HEK293T (cell line): Measurements from ENCODE around the gene EDA.

Experiments used
- CTCF ChIA-PET: fragments of 350-600 bp; formaldehyde crosslinking; extraction: SDS; loops from one replicate; lab custom pipeline; 2021; ENCODE audit warnings: antibody characterized with exemption, inconsistent platforms; lab: Yijun Ruan, JAX
- POLR2A ChIA-PET: fragments of 350-600 bp; formaldehyde crosslinking; extraction: SDS; loops from one replicate; lab custom pipeline; 2020; ENCODE audit warnings: antibody characterized with exemption, inconsistent platforms; lab: Yijun Ruan, JAX
- DNase-seq: peaks from one replicate; pipeline ENCODE4 v3.0.0; 2012; ENCODE audit warnings: mixed read lengths; ENCODE audit errors: extremely low spot score
- ARNT ChIP-seq: fragments of 450-650 bp; IDR thresholded peaks from 2 replicates; pipeline ENCODE4 v1.6.1; 2017; ENCODE audit warnings: mild to moderate bottlenecking
- BHLHE40 ChIP-seq: fragments of 450-650 bp; IDR thresholded peaks from 2 replicates; pipeline ENCODE4 v1.6.1; 2016; ENCODE audit warnings: mild to moderate bottlenecking, moderate library complexity, borderline replicate concordance
- CTBP1 ChIP-seq: fragments of 450-650 bp; IDR thresholded peaks from 2 replicates; pipeline ENCODE4 v1.6.1; 2016; ENCODE audit warnings: borderline replicate concordance
- ELF4 ChIP-seq: fragments of 450-650 bp; IDR thresholded peaks from 2 replicates; pipeline ENCODE4 v1.6.1; 2017; ENCODE audit warnings: antibody characterized with exemption
- FOXA1 ChIP-seq: fragments of 450-650 bp; IDR thresholded peaks from 2 replicates; pipeline ENCODE4 v1.6.1; 2016; ENCODE audit warnings: mild to moderate bottlenecking
- FOXK2 ChIP-seq: fragments of 450-650 bp; IDR thresholded peaks from 2 replicates; pipeline ENCODE4 v1.6.1; 2016; ENCODE audit warnings: mild to moderate bottlenecking
- FOXM1 ChIP-seq: fragments of 450-650 bp; IDR thresholded peaks from 2 replicates; pipeline ENCODE4 v1.6.1; 2017; ENCODE audit warnings: mild to moderate bottlenecking, borderline replicate concordance
- HDGF ChIP-seq: fragments of 450-650 bp; IDR thresholded peaks from 2 replicates; pipeline ENCODE4 v1.6.1; 2017; ENCODE audit warnings: antibody characterized with exemption, borderline replicate concordance
- L3MBTL2 ChIP-seq: fragments of 450-650 bp; conservative IDR thresholded peaks from 2 replicates; pipeline ENCODE4 v1.6.1; 2016; ENCODE audit warnings: mild to moderate bottlenecking
- LEF1 ChIP-seq: fragments of 450-650 bp; IDR thresholded peaks from 2 replicates; pipeline ENCODE4 v1.6.1; 2017; ENCODE audit warnings: mild to moderate bottlenecking, borderline replicate concordance
- NFRKB ChIP-seq: fragments of 450-650 bp; IDR thresholded peaks from 2 replicates; pipeline ENCODE4 v1.6.1; 2016; ENCODE audit warnings: mild to moderate bottlenecking, moderate library complexity
- PKNOX1 ChIP-seq: fragments of 450-650 bp; IDR thresholded peaks from 2 replicates; pipeline ENCODE4 v1.6.1; 2016
- SP1 ChIP-seq: fragments of 450-650 bp; IDR thresholded peaks from 2 replicates; pipeline ENCODE4 v1.6.1; 2017
- SUZ12 ChIP-seq: fragments of 450-650 bp; IDR thresholded peaks from 2 replicates; pipeline ENCODE4 v1.6.1; 2016; ENCODE audit warnings: mild to moderate bottlenecking
- TARDBP ChIP-seq: fragments of 450-650 bp; IDR thresholded peaks from 2 replicates; pipeline ENCODE4 v1.6.1; 2016
- ZNF384 ChIP-seq: fragments of 450-650 bp; IDR thresholded peaks from 2 replicates; pipeline ENCODE4 v1.6.1; 2016

The EDA gene

GRCh38 chrX:69615779-69616456 lies at the start of gene EDA:
Gene EDA, plus strand, starts transcription at chrX:69616113.
- ChIA-PET POLR2A (interaction anchor here (1.1 kb wide), 1 partner anchor 517 kb away, joined by 5 read pairs; the partner anchor contains the start of gene IGBP1), CTCF (no interaction called here)
- DNase-seq: peak; percentile 87
- peak; percentile 98 for TF ChIP-seq PKNOX1
- TF ChIP-seq FOXK2: no peak
- no peak for TF ChIP-seq ARNT
- TF ChIP-seq SP1: peak; percentile 65
- no peak for TF ChIP-seq BHLHE40
- peak; percentile 95 for TF ChIP-seq L3MBTL2
- TF ChIP-seq SUZ12: no peak

- POLR2A ChIA-PET: no interaction called here
- no peak for TF ChIP-seq LEF1
- no peak for TF ChIP-seq TARDBP
- no peak for TF ChIP-seq SUZ12
- no peak for TF ChIP-seq FOXA1
- no peak for TF ChIP-seq PKNOX1
- no peak for TF ChIP-seq FOXM1
- no peak for DNase-seq
- CTCF ChIA-PET: no interaction called here
Observed at GRCh38 chrX:69568828-69569227, 47.1 kb upstream of the EDA start.

DNA sequence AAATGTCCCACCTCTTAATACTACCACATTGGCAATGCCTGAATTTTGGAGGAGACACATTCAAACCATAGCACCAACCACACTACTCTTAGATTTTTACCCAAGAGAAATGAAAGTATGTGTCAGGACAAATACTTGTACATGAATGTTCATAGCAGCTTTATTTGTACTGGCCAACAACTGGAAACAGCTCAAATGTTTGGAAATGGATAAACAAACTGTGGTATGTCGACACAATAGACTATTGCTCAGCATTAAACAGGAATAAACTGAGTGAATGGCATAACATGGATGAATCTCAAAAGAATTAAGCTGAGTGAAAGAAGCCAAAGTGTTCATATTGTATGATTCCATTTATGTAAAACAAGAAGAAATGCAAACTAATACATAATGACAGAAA lies 18.5 kb upstream of the EDA start:
- TF ChIP-seq NFRKB (no peak), LEF1 (no peak), TARDBP (no peak), SUZ12 (no peak), ZNF384 (no peak), BHLHE40 (no peak), PKNOX1 (no peak), FOXA1 (no peak), ARNT (no peak), L3MBTL2 (no peak), HDGF (no peak), FOXM1 (no peak), ELF4 (no peak), SP1 (no peak), FOXK2 (no peak), CTBP1 (no peak)
- no peak for DNase-seq
- ChIA-PET POLR2A (no interaction called here), CTCF (no interaction called here)

DNA sequence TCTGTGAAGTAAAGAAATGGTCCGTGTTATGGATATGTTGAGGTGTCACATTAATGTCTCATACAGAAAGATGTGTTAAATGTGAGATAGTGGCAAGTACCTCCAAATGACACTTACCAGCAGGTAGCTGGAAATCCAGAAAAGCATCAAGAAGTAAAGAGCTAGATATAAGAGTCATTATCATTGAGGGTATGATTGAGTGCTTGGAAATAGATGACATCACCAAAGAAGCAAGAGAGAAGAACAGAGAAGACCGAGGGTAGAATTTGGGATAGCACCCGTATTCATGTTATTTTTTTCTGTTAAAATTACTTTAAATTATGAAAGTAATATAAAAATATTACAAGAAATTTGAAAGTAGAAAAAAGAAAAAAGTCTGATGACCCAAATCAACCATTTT lies 15.7 kb upstream of the EDA start:
- ChIA-PET POLR2A (no interaction called here), CTCF (interaction anchor here (1.7 kb wide), 1 partner anchor 18 kb away, joined by 4 read pairs; no protein-coding TSS in a partner anchor)
- TF ChIP-seq LEF1 (no peak), ARNT (no peak), FOXA1 (no peak), L3MBTL2 (no peak), BHLHE40 (no peak), ELF4 (no peak), SP1 (no peak), FOXM1 (no peak), HDGF (no peak), FOXK2 (no peak), SUZ12 (no peak)
- DNase-seq: no peak

DNA sequence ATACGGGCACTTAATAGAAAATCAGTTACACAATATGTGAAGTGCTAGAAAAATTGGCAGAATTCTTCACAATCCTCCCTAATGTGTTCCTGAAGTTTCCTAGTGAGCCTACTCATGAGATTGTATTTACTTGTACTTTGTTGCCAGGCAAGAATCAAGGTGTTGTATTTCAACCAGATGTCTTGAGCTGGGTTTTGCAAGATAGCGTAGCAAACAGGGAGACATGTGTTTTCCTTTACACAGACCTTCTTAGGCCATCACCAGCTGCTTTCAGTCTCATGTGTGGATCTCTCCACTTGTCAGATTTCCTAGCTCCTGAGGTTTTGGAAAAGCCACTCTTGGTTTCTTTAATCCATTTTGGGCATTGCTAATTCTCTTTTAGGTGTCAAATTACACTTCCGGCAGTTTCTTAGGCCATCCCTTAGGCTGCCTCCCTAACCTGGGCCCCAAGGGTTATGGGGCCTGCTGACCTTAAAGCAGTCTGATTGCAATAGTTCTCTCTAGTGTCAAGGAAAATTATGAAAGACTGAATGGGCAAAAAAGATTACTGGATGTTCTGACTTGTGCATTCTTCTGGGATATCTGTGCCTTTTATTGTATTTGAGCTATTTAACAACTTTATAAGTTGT lies 12.2 kb upstream of the EDA start:
- ChIA-PET CTCF (interaction anchor here (1.2 kb wide), 1 partner anchor 14 kb away, joined by 3 read pairs; no protein-coding TSS in a partner anchor), POLR2A (no interaction called here)
- TF ChIP-seq SUZ12 (no peak), NFRKB (no peak), HDGF (no peak), FOXA1 (no peak), FOXM1 (no peak), FOXK2 (no peak), ZNF384 (no peak), TARDBP (no peak), ARNT (no peak), ELF4 (no peak), L3MBTL2 (no peak), LEF1 (no peak), PKNOX1 (no peak), BHLHE40 (no peak), SP1 (no peak), CTBP1 (no peak)
- DNase-seq: no peak

GRCh38 chrX:69605521-69605920 lies 10.4 kb upstream of the EDA start:
- DNase-seq: no peak
- TF ChIP-seq SUZ12 (no peak), ARNT (no peak), ZNF384 (no peak), SP1 (no peak), CTBP1 (no peak), LEF1 (no peak), NFRKB (no peak), TARDBP (no peak), FOXK2 (no peak), BHLHE40 (no peak), HDGF (no peak), PKNOX1 (no peak), FOXM1 (no peak), L3MBTL2 (no peak), ELF4 (no peak), FOXA1 (no peak)
- ChIA-PET CTCF (interaction anchor here (0.6 kb wide), 1 partner anchor 14 kb away, joined by 3 read pairs; no protein-coding TSS in a partner anchor), POLR2A (no interaction called here)
